IMR-90 (cell line): ENCODE results near the gene ATP8B3. TPM values are rescaled to one million over a fixed set of nuclear protein-coding genes. Genes with fewer than 3 reads are reported as not detected.

Source experiments
- ATAC-seq: fragments of 200-7000 bp; cut with Tn5 transposase; 2 replicates; pipeline ENCODE4 v1.9.1; 2020; ENCODE audit warnings: low read depth, mild to moderate bottlenecking, moderate library complexity
- BruUV-seq: library from RNA; stranded (reverse); fragments of 400-500 nt; replicated peaks from 2 replicates; lab custom pipeline; 2021; lab: Mats Ljungman, UMichigan
- CTCF ChIA-PET: fragments of 300-600 bp; formaldehyde crosslinking; extraction: SDS; loops from one replicate; lab custom pipeline; 2021; ENCODE audit warnings: antibody characterized with exemption; lab: Yijun Ruan, JAX
- POLR2A ChIA-PET: fragments of 300-600 bp; sonication (Branson Sonifier 250); formaldehyde crosslinking; loops from one replicate; lab custom pipeline; 2022; ENCODE audit warnings: antibody characterized with exemption; ENCODE audit not compliant: unreplicated experiment; lab: Charles Lee
- DNase-seq: peaks from one replicate; pipeline ENCODE4 v3.0.0; 2013
- H2AFZ ChIP-seq: replicated peaks from 2 replicates; pipeline ENCODE3; 2013; ENCODE audit warnings: low read length, mild to moderate bottlenecking; ENCODE audit not compliant: poor library complexity
- H2AK5ac ChIP-seq: 2 replicates; pipeline ENCODE4 v1.6.1; 2013; ENCODE audit warnings: low read depth, low read length, inconsistent platforms
- H2AK9ac ChIP-seq: replicated peaks from 2 replicates; pipeline ENCODE3; 2013; ENCODE audit warnings: mild to moderate bottlenecking, low read depth, low read length, moderate library complexity; ENCODE audit not compliant: poor library complexity
- H2BK120ac ChIP-seq: 2 replicates; pipeline ENCODE4 v1.6.1; 2013; ENCODE audit warnings: low read depth, low read length, inconsistent platforms
- H2BK15ac ChIP-seq: 3 replicates; pipeline ENCODE4 v1.6.1; 2013; ENCODE audit warnings: low read depth, low read length, inconsistent platforms
- H2BK20ac ChIP-seq: 2 replicates; pipeline ENCODE4 v1.6.1; 2013; ENCODE audit warnings: low read depth, mild to moderate bottlenecking, inconsistent platforms, low read length, moderate library complexity
- H2BK5ac ChIP-seq: 2 replicates; pipeline ENCODE4 v1.6.1; 2013; ENCODE audit warnings: mild to moderate bottlenecking, low read depth, low read length, inconsistent platforms; ENCODE audit not compliant: poor library complexity, severe bottlenecking
- H3K14ac ChIP-seq: replicated peaks from 2 replicates; pipeline ENCODE4 v1.6.1; 2013; ENCODE audit warnings: low read depth, low read length, inconsistent platforms
- H3K18ac ChIP-seq: 2 replicates; pipeline ENCODE4 v1.6.1; 2013; ENCODE audit warnings: low read depth, low read length, control low read depth
- H3K23ac ChIP-seq: 2 replicates; pipeline ENCODE4 v1.6.1; 2013; ENCODE audit warnings: low read depth, low read length, inconsistent platforms
- H3K27ac ChIP-seq: 2 replicates; pipeline ENCODE4 v1.5.1; 2013; ENCODE audit warnings: mild to moderate bottlenecking, control low read depth, low read length; ENCODE audit not compliant: insufficient read depth
- H3K27me3 ChIP-seq: 2 replicates; pipeline ENCODE4 v1.6.1; 2013; ENCODE audit warnings: low read length; ENCODE audit not compliant: control insufficient read depth, insufficient read depth
- H3K36me3 ChIP-seq: 2 replicates; pipeline ENCODE4 v1.6.1; 2013; ENCODE audit warnings: low read length, mixed read lengths; ENCODE audit not compliant: control insufficient read depth, insufficient read depth
- H3K4ac ChIP-seq: 2 replicates; pipeline ENCODE4 v1.6.1; 2013; ENCODE audit warnings: low read depth, low read length, inconsistent platforms
- H3K4me1 ChIP-seq: 2 replicates; pipeline ENCODE4 v1.6.1; 2013; ENCODE audit warnings: low read length, mixed read lengths; ENCODE audit not compliant: control insufficient read depth, insufficient read depth
- H3K4me2 ChIP-seq: 2 replicates; pipeline ENCODE4 v1.6.1; 2013; ENCODE audit warnings: low read depth, mild to moderate bottlenecking, control low read depth, low read length, moderate library complexity
- H3K4me3 ChIP-seq: 2 replicates; pipeline ENCODE4 v1.5.1; 2013; ENCODE audit warnings: low read depth, mild to moderate bottlenecking, control low read depth, low read length, moderate library complexity; ENCODE audit not compliant: insufficient read depth
- H3K56ac ChIP-seq: 2 replicates; pipeline ENCODE4 v1.6.1; 2013; ENCODE audit warnings: low read length, inconsistent platforms; ENCODE audit not compliant: insufficient read depth; ENCODE audit errors: extremely low read depth
- H3K79me1 ChIP-seq, 2 experiments: 2 replicates each; pipeline ENCODE4 v1.6.1; 2013; ENCODE audit warnings: low read length in 2 of 2, inconsistent platforms in 1 of 2, low read depth in 1 of 2
- H3K9ac ChIP-seq: 2 replicates; pipeline ENCODE4 v1.6.1; 2013; ENCODE audit warnings: low read depth, low read length, control low read depth
- H3K9me1 ChIP-seq: 2 replicates; pipeline ENCODE4 v1.6.1; 2013; ENCODE audit warnings: low read length, inconsistent platforms; ENCODE audit not compliant: insufficient read depth
- H3K9me3 ChIP-seq: 2 replicates; pipeline ENCODE4 v1.6.1; 2013; ENCODE audit warnings: low read length; ENCODE audit not compliant: control insufficient read depth, insufficient read depth
- H4K20me1 ChIP-seq: 2 replicates; pipeline ENCODE4 v1.6.1; 2013; ENCODE audit warnings: low read length, inconsistent platforms; ENCODE audit not compliant: insufficient read depth
- H4K5ac ChIP-seq: 2 replicates; pipeline ENCODE4 v1.6.1; 2013; ENCODE audit warnings: mild to moderate bottlenecking, low read depth, low read length, control low read depth
- H4K8ac ChIP-seq, 2 experiments: 2 replicates each; pipeline ENCODE4 v1.6.1; 2013; ENCODE audit warnings: low read depth in 2 of 2, low read length in 2 of 2, control low read depth in 1 of 2, inconsistent platforms in 1 of 2
- H4K91ac ChIP-seq: 2 replicates; pipeline ENCODE4 v1.6.1; 2013; ENCODE audit warnings: low read depth, low read length, inconsistent platforms; ENCODE audit not compliant: insufficient read depth
- BHLHE40 ChIP-seq: fragments of 150-350 bp; IDR thresholded peaks from 2 replicates; pipeline ENCODE4 v1.6.1; 2016; ENCODE audit warnings: mild to moderate bottlenecking, low read depth, low read length
- CEBPB ChIP-seq: IDR thresholded peaks from 2 replicates; pipeline ENCODE4 v1.6.1; 2012; ENCODE audit warnings: low read depth, low read length, improper control_type of control experiment
- CTCF ChIP-seq: conservative IDR thresholded peaks from 2 replicates; pipeline ENCODE4 v1.5.1; 2012; ENCODE audit warnings: mild to moderate bottlenecking, low read depth, low read length, improper control_type of control experiment
- ELK1 ChIP-seq: fragments of 150-350 bp; IDR thresholded peaks from 2 replicates; pipeline ENCODE4 v1.6.1; 2016; ENCODE audit warnings: low read depth, mild to moderate bottlenecking, low read length, moderate library complexity, borderline replicate concordance
- MXI1 ChIP-seq: IDR thresholded peaks from 2 replicates; pipeline ENCODE4 v1.6.1; 2012; ENCODE audit warnings: low read depth, mild to moderate bottlenecking, low read length, moderate library complexity, borderline replicate concordance
- POLR2A ChIP-seq: IDR thresholded peaks from 2 replicates; pipeline ENCODE4 v1.6.1; 2012; ENCODE audit warnings: mild to moderate bottlenecking, low read depth, low read length
- RAD21 ChIP-seq: IDR thresholded peaks from 2 replicates; pipeline ENCODE4 v1.6.1; 2012; ENCODE audit warnings: low read length, improper control_type of control experiment
- RCOR1 ChIP-seq: IDR thresholded peaks from 2 replicates; pipeline ENCODE4 v1.6.1; 2012; ENCODE audit warnings: mild to moderate bottlenecking, low read length, improper control_type of control experiment; ENCODE audit not compliant: insufficient replicate concordance
- SMC3 ChIP-seq: fragments of 150-350 bp; IDR thresholded peaks from 2 replicates; pipeline ENCODE4 v1.6.1; 2016; ENCODE audit warnings: low read depth, mild to moderate bottlenecking, antibody characterized with exemption, low read length, moderate library complexity
- WGBS, 2 experiments: methylation state at CpG; one replicate each; pipeline versions ENCODE4 v1.1.5 to v1.1.7; 2013; ENCODE audit warnings: missing lambda C conversion rate in 2 of 2; ENCODE audit not compliant: insufficient read length in 1 of 2; ENCODE audit errors: extremely low coverage in 2 of 2; 5-methylcytosine and 5-hydroxymethylcytosine counted together
- dilution Hi-C: fragments of 300-500 bp; cut with HindIII; formaldehyde crosslinking; loops from one replicate; pipeline ENCODE4 v1.14.3; 2018; ENCODE audit warnings: low sequenced_read_pairs; ENCODE audit not compliant: unreplicated experiment
- in situ Hi-C: fragments of 300-500 bp; cut with MboI; formaldehyde crosslinking; loops from 3 replicates; pipeline ENCODE4 v1.14.3; 2019; ENCODE audit warnings: low sequenced_read_pairs, inconsistent platforms, mixed read lengths
- intact Hi-C: fragments of 100-400 bp; cut with micrococcal nuclease; formaldehyde crosslinking; loops from 2 replicates; pipeline ENCODE4 v1.10.0; 2022
- polyA plus RNA-seq, 3 experiments: library from polyadenylated mRNA; depleted of rRNA; stranded (reverse); fragments of >200 nt; gene quantifications; 2 replicates each; pipeline ENCODE4 v1.2.3, GENCODE V29; 2012; ENCODE audit warnings: low replicate concordance in 1 of 3
- total RNA-seq: library from RNA; depleted of rRNA; stranded (reverse); fragments of >200 nt; gene quantifications from 2 replicates; pipeline ENCODE4 v1.2.3, GENCODE V29; 2012

Gene ATP8B3
- total and polyA plus RNA-seq, 2 of the 4 experiments (the other 2 are of a cell fraction): 1.6 to 8.1 TPM

GRCh38 chr19:1837222-1837565, 25.1 kb upstream of the ATP8B3 start:
- TF ChIP-seq BHLHE40 (no peak), CEBPB (no peak), ELK1 (no peak), RAD21 (no peak), MXI1 (no peak), POLR2A (no peak), RCOR1 (no peak), CTCF (no peak), SMC3 (no peak)
- no peak overlapping the region for H3K4ac ChIP-seq
- dilution Hi-C loops (no loop called here), intact Hi-C loops (no loop called here), in situ Hi-C loops (no loop called here)
- no peak overlapping the region for H3K14ac ChIP-seq
- ATAC-seq (no peak), DNase-seq (no peak)
- no peak overlapping the region for H3K4me2 ChIP-seq
- H3K9me1 ChIP-seq: no peaks in the 10 kb centered on the region
- H3K18ac ChIP-seq: no peak overlapping the region
- no peaks in the 10 kb centered on the region for H3K27me3 ChIP-seq
- no peak overlapping the region for H4K5ac ChIP-seq
- H2BK5ac ChIP-seq: no peak overlapping the region
- no peaks in the 10 kb centered on the region for H3K9me3 ChIP-seq
- no peak overlapping the region for H3K23ac ChIP-seq
- H3K79me1 ChIP-seq: peaks cover 18 to 79% of the 10 kb centered on the region in 2 experiments
- H2AK5ac ChIP-seq: no peak overlapping the region
- peaks cover 3% of the 10 kb centered on the region for H3K36me3 ChIP-seq
- ChIA-PET POLR2A (no interaction called here), CTCF (interaction anchor here (0.6 to 3.9 kb wide), 3 partner anchors 11 to 13 kb away, joined by 3 to 17 read pairs (median 4); no protein-coding TSS in a partner anchor)
- H3K4me1 ChIP-seq: no peaks in the 10 kb centered on the region
- H2BK15ac ChIP-seq: no peak overlapping the region
- H3K27ac ChIP-seq: no peak overlapping the region
- peak overlapping the region; percentile 54 for H2AFZ ChIP-seq
- 76% methylated on average over 5 of the region's 11 CpGs; no CpG with 5 or more reads in 1 of the 2 experiments for WGBS, 2 experiments
- H3K4me3 ChIP-seq: no peak overlapping the region
- no peak overlapping the region for H2BK120ac ChIP-seq
- no peak overlapping the region for H2BK20ac ChIP-seq
- BruUV-seq: no TSS peak
- no peak overlapping the region for H3K9ac ChIP-seq
- peaks cover 96% of the 10 kb centered on the region for H4K20me1 ChIP-seq
- no peak overlapping the region for H4K91ac ChIP-seq
- H4K8ac ChIP-seq: no peak overlapping the region
- H3K56ac ChIP-seq: no peak overlapping the region
- H2AK9ac ChIP-seq: peak overlapping the region; percentile 62
